Prostate gland (tissue), 2 donors: ENCODE results near the gene CDIPT.
"Not testable (repeated sequence)": the region's sequence is repeated elsewhere in the genome, so short reads cannot be mapped to it uniquely, and the experiment has no call there.

Experiments
- POLR2AphosphoS5 ChIP-seq: sonication (generic); formaldehyde crosslinking; IDR thresholded peaks from one replicate; pipeline ENCODE4 v1.6.1; 2017; ENCODE audit warnings: antibody characterized with exemption
- TF ChIP-seq, protein P1 (sequence below), 4 experiments: fragments of 200-600 bp in 2 of 4; fragments of 450-650 bp in 2 of 4; sonication (generic) in 2 of 4; IDR thresholded peaks; 1 replicate in 3 of 4; 2 replicates in 1 of 4; pipeline ENCODE4 v1.5.1; 2016 to 2019; ENCODE audit warnings: antibody characterized with exemption in 4 of 4, mild to moderate bottlenecking in 2 of 4, moderate library complexity in 2 of 4

DNA sequence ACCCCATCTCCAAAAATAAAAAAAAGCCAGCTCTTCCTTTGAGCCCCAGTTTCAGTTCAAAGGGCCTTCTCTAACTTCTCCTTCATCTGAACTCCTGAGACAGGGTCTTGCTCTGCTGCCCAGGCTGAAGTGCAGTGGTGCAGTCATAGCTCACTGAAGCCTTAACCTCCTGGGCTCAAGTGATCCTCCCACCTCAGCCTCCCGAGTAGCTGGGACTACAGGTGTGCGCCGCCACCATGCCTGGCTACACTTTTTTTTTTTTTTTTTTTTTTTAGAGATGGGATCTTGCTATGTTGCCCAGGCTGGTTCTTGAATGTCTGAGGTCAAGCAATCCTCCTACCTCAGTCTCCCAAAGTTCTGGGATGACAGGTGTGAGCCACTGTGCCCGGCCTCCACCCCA lies 29.8 kb downstream of the CDIPT start:
- TF ChIP-seq, protein P1, sequence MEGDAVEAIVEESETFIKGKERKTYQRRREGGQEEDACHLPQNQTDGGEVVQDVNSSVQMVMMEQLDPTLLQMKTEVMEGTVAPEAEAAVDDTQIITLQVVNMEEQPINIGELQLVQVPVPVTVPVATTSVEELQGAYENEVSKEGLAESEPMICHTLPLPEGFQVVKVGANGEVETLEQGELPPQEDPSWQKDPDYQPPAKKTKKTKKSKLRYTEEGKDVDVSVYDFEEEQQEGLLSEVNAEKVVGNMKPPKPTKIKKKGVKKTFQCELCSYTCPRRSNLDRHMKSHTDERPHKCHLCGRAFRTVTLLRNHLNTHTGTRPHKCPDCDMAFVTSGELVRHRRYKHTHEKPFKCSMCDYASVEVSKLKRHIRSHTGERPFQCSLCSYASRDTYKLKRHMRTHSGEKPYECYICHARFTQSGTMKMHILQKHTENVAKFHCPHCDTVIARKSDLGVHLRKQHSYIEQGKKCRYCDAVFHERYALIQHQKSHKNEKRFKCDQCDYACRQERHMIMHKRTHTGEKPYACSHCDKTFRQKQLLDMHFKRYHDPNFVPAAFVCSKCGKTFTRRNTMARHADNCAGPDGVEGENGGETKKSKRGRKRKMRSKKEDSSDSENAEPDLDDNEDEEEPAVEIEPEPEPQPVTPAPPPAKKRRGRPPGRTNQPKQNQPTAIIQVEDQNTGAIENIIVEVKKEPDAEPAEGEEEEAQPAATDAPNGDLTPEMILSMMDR (IDR thresholded peaks at IDR 0.05) = not testable (repeated sequence)
- not testable (repeated sequence) for TF ChIP-seq POLR2AphosphoS5
